Urothelium cell line (cell line): ENCODE data around the gene RALGAPB.

Experiments used
- DNase-seq: peaks from one replicate; pipeline ENCODE4 v3.0.0; 2011; ENCODE audit warnings: low spot score, mixed read lengths
- FAIRE-seq: peaks from 2 replicates; lab custom pipeline; 2011; peaks lifted over from hg19 to GRCh38; lab: Jason Lieb, UNC

The RALGAPB gene

GRCh38 chr20:38603286-38603685 is 130.6 kb downstream of the RALGAPB start:
- DNase-seq (no peak), FAIRE-seq (no peak)

DNA sequence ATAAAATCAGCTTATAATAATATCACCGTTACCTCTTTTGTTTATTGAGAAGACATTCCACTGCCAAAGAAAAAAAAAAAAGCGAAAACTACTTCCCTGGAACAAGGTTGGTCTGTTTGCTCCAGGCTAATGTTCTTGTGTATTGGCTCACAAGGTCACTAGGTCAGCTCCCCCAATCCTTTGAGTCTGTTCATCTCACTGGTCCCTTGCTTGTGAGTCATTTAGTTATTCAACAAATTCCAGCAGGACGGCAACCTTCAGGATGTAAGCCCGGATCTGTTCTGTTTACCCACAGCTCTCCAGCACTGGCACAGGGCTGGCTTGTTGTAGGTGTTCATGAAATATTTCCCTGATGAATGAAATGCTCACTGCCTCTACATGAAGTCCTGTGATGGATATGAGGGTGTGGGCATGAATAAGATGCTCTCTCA is 132.2 kb downstream of the RALGAPB start:
- FAIRE-seq: peak; percentile 73
- peak; percentile 85 for DNase-seq

- FAIRE-seq (no peak), DNase-seq (no peak)
Observed at GRCh38 chr20:38607351-38607750, 134.7 kb downstream of the RALGAPB start.

GRCh38 chr20:38608188-38608587 is 135.5 kb downstream of the RALGAPB start:
- DNase-seq (no peak), FAIRE-seq (no peak)

DNA sequence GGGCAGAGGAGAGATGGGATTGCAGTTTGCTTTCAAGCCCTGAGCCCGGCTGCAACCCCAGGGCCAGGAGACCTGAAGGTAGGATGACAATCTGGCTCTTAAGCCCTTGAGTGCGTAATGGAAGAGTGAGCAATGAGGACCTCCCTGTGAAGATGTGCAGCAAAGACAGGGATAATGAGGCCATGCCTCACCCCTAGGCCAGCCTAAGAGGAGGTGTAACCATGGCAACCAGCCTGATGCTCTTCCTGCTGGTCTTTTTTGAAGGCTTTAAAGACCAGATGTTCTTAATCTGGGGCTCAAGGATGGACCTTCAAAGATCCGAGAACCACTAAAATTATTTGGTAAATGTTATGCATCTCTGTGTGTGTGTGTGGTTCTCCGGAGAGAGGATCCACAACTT is 137.2 kb downstream of the RALGAPB start:
- FAIRE-seq (no peak), DNase-seq (no peak)

- DNase-seq (peak; percentile 54), FAIRE-seq (no peak)
Observed at GRCh38 chr20:38610521-38610920, 137.9 kb downstream of the RALGAPB start.

- DNase-seq (no peak), FAIRE-seq (no peak)
Observed at GRCh38 chr20:38612751-38613515, 140.3 kb downstream of the RALGAPB start.

- no peak for DNase-seq
- no peak for FAIRE-seq
Observed at GRCh38 chr20:38615283-38615682, 142.6 kb downstream of the RALGAPB start.

DNA sequence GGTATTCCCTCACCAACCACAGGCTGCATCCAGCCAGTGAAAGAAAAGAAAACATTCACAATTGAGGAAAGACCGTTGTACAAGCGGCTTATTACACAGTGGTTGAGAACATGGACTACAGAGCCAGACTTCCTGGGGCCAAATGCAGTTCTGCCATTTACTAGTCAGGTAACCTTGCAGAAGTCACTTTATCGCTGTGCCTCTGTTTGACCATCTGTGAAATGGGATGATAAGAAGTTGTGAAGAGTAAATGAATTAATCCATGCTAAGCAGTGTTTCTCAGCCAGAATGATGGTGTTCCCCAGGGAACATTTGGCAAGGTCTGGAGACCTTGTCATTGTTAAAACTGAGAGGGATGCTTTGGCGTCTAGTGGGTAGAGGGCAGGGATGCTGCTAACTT is 143.8 kb downstream of the RALGAPB start:
- FAIRE-seq: no peak

DNA sequence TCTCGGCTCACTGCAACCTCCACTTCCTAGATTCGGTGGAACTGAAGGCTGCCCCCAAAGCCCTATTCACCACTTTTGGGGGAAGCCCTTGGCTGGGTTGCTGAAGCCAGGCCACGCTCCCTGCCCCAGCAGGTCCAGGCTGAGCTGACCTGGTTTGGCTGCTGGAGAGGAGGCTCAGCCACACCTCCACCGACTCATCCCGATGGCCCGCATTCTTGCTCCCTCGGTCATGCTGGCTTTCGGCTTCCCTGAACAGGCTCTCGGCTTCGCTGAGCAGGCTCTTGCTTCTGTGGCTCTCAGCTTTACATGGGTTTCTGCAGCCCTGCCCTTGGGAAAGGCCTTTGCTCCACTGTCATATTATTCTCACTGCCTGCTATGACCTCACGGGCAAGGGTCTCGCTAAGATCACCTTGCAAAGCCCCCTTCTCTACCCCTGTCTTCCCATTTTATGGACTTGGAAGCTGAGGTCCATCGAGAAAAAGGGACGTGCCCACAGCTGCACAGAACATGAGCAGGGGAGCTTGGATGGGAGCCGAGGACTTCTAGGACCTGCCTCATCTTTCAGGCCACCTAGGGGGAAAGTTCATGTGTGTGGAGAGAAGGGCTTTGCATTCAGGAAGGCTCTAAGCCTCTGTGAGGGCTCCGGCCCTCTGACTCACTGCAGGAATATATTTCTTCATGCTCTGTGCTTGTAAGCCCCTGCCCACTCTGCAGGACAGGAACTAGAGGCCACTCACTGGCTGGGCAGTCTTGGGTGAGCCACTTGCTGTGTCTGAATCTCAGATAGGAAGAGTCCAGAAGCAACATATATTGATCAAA is 144.6 kb downstream of the RALGAPB start:
- DNase-seq: peak; percentile 77
- FAIRE-seq: no peak

More for the DNA sequence above, 143.8 kb downstream of the RALGAPB start:
- no peak for DNase-seq

GRCh38 chr20:38617830-38618196 is 145.2 kb downstream of the RALGAPB start:
- DNase-seq: no peak
- no peak for FAIRE-seq

DNA sequence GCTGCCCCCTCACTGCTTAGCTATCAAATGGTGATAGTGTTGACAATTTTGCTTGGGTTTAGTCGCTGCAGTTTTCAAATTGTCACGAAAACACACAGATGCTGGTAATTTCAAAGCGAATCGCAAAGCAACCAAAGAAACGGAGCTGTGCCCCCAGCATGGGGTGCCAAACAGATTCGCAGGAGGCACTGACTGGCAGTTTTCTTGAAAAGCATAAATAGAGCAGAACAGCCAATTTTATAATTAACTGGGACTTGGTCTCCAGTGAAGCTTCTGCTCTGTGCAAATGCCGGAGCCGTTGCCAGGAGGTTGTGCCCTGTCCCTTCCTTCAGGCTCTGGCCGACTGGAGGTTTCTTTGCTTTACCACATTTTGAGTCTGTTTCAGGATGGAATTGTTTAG is 147.8 kb downstream of the RALGAPB start:
- DNase-seq (no peak), FAIRE-seq (no peak)

GRCh38 chr20:38623061-38623460 is 150.4 kb downstream of the RALGAPB start:
- peak; percentile 32 for FAIRE-seq
- DNase-seq: no peak

DNA sequence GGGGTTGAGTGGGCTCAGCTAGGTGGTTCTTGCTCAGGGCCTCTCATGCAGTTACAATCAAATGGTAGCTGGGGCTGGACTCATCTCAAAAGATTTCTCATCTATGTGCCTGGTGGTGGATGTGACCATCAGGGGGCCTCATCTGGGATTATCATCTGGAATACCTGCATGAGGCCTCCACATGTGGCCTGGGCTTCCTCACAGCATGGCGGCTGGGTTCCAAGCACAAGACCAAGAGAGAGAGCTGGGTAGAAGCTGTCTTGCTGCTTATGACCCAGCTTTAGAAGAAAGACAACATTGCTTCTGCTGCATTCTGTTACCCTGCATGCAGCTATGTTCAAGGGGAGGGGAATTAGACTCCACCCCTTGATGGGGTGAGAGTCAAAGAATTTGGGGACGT is 151.4 kb downstream of the RALGAPB start:
- FAIRE-seq: no peak
- no peak for DNase-seq

- no peak for FAIRE-seq
- DNase-seq: no peak
Observed at GRCh38 chr20:38625896-38626295, 153.3 kb downstream of the RALGAPB start.

DNA sequence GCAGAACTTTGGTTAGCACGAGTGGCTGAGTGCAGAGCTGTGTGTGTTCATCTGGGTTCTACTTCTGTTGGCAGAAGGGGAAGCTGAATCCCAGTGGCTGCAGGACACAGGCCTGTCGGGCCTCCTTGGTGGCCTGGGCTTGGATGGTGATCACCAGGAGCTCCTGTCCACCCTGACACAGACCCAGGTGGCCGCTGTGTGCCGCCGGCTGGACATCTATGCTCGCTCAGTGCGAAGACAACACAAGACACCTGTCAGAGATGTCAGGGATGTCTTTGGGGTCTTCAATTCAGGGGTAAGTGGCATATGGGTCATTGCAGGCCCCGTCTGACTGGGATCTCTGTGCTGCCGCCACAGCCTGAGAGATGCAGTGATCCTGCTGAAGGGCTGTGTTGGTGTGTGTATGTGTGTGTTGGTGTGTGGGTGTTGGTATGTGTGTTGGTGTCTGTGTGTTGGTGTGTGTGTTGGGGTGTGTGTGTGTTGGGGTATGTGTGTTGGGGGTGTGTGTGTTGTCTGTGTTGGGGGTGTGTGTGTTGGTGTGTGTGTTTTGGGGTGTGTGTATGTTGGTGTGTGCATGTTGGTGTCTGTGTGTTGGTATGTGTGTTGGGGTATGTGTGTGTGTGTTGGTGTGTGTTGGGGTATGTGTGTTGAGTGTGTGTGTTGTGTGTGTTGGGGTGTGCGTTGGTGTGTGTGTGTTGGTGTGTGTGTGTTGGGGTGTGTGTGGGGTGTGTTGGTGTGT is 154.4 kb downstream of the RALGAPB start:
- FAIRE-seq: peak; percentile 97

More for the DNA sequence above, 154.4 kb downstream of the RALGAPB start:
- no peak for DNase-seq
